ENCODE results near the gene CACNA2D3. TPM values are rescaled to one million over a fixed set of nuclear protein-coding genes. Genes with fewer than 3 reads are reported as not detected.

CACNA2D3 gene
- polyA plus RNA-seq, 12 donors: 1.3 to 4.9 (median 3.1) TPM; not detected in 2

DNA sequence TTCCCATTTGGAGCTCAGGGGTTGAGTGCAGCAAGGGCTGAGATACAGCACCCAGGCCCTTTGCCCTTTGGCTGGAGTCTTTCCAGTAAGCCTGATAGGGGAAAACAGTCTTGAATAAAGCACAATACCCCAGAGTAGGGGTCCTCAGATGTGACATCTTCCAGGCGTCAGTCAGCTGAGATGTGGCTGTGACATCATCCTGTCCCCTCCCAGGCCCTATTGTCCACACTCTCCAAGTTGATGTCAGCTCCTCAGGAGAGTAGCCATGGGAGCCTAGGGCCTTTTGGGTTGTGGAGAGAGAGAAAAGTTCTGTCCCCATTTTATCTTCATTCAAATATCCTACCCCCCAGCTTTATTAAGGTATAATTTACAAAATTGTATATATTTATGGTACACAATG is 92.5 kb downstream of the CACNA2D3 start:
- DNase-seq: no peak

DNA sequence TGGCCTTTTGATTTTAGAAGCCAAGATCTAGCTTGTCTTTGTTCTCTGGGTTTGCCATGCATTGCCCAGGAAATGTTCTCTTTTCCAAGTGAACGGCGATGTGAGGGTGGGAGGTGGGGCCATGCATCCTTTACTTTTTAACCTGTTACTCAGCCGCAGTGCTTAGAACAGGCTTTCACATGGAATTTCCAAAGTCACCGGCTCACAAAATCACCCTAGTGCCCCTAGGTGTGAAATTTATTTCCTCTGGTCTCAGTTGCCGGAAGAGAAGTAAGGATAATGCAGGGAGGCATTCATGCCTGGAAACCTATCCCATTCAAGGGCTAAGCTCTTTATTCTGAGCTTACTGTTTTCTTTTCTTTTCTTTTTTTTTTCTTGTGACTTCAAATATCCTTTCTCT is 93.2 kb downstream of the CACNA2D3 start:
- DNase-seq: no peak

GRCh38 chr3:54217828-54218227 is 95.5 kb downstream of the CACNA2D3 start:
- no peak for DNase-seq

DNA sequence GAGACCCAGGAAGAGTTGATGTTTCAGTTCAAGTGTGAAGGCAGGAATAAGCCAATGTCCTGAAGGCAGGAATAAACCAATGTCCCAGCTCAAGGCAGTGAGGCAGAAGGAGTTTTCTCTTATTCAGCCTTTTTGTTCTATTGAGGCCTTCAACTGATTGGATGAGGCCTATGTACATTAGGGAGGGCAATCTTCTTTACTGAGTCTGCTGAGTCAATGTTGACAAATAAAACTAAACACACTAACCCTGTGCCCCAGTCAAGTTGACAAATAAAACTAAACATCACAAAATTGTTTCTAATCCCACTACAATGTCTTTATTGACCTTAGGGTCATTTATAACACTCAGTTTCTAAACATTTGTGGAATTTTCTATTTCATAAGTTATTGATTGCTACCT is 100.0 kb downstream of the CACNA2D3 start:
- no peak for DNase-seq

GRCh38 chr3:54223063-54223462 is 100.7 kb downstream of the CACNA2D3 start:
- DNase-seq: no peak

DNA sequence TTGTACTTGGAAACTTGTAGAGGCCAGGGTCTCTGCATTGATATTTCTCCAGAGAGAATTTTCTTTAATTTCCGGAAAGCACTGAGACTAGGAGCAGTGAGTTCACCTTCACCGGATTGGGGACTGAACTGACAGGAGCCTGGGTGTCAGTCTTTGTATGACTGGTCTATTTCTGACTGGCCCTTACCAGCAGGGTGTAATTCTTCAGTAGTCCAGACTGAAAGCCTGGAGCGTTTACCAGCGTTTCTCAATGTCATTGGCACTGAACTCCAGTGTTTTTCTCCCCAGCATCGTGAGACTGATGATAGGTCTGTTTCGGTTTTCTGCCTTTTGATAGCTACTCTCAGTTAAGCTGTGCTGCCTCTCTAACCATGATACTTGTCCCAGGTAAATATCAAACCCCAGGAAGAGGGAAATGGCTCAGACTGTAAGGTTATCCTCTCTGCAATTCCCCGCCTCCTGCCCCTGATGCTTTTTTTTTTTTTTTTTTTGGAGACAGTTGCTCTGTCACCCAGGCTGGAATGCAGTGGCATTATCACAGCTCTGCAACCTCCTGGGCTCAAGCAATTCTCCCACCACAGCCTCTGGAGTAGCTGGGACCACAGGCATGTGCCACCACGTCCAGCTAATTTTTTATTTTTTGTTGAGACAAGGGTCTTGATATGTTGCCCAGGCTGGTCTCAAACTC is 103.6 kb downstream of the CACNA2D3 start:
- no peak for DNase-seq

DNA sequence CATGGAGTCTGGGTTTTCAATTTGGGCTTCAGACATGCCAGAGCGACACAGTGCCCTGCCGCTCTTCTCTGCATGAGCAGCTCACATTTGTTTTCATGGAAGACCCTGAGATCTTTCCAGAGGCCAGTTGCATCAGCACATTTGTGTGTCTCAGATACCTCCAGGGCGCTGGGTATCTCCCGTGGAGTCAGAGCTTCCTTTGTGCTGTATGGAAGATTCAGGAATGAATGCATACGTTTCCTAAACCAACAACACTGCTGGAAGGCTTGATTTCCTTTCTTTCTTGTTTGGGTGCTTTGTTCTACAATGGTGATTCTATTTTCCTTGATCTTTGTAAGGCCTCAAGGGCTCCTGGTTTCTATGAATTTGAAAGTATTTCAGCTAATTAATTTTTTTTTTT is 106.5 kb downstream of the CACNA2D3 start:
- DNase-seq: no peak

DNA sequence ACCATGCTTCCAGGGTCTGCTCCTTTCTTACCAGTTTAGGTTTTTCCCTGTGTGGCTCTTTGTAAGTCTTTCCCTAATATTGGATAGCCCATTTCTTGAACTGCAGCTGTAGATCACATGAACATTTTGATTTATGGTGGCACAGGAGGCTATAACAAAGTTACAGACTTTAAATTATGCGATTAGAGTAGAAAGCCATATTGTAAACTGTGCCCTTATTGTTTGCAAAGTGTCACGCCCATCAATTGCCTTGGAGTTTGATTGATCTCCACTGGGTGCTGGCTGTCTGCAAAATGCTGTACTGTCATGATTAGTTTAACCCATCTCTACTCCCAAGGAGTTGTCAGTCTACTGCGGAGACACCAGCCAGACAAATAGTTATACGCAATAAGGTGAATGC is 110.3 kb downstream of the CACNA2D3 start:
- DNase-seq: no peak

GRCh38 chr3:54235998-54236397 is 113.6 kb downstream of the CACNA2D3 start:
- no peak for DNase-seq

- no peak for DNase-seq
Measured at GRCh38 chr3:54237109-54237508, 114.8 kb downstream of the CACNA2D3 start.

GRCh38 chr3:54237788-54238502 is 115.6 kb downstream of the CACNA2D3 start:
- no peak for DNase-seq

GRCh38 chr3:54240309-54240708 is 118.0 kb downstream of the CACNA2D3 start:
- DNase-seq: no peak

DNA sequence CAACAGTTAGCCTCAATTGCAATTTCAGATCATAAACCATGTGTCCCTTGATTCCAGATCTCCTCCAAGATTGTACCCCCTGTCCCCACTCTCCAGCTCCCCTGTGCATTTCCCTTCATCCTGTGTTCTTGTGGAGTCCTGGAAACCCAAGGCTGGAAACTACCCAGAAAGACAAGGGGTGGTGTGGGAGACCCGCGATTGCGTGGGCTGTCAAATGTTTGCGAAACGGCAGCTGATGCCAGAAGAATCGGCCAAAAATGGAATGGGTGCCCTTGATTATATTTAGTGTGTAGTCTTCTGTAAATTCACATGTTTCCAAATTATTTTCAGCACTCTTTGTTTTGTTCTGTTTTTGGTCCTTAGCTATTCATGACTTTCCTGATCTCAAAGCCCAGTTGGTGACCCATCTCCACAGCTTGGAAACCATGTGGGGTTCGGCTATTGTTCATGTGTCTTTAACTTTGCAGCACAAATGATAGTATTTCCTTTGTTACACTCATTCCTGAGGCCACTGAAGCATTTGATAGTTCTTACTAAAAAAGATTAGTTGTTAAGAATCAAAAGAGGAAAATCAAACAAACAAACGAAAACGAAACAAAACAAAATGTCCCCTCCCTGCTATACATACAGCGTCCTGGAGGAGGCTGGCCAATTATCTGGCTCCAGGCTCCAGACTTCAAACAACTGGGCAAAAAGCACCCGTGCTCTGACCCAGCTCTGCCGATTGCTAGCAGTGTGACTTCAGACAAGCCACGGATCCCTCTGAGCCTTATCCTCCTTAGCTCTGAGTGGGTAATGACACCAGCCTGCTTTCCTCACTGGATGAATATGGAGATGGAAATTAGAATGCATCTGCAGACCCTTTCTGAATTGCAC is 120.9 kb downstream of the CACNA2D3 start:
- no peak for DNase-seq

GRCh38 chr3:54243960-54244682 is 121.8 kb downstream of the CACNA2D3 start:
- DNase-seq: no peak

GRCh38 chr3:54251705-54252104 is 129.4 kb downstream of the CACNA2D3 start:
- DNase-seq: no peak

GRCh38 chr3:54257125-54257720 is 134.9 kb downstream of the CACNA2D3 start:
- DNase-seq: no peak

DNA sequence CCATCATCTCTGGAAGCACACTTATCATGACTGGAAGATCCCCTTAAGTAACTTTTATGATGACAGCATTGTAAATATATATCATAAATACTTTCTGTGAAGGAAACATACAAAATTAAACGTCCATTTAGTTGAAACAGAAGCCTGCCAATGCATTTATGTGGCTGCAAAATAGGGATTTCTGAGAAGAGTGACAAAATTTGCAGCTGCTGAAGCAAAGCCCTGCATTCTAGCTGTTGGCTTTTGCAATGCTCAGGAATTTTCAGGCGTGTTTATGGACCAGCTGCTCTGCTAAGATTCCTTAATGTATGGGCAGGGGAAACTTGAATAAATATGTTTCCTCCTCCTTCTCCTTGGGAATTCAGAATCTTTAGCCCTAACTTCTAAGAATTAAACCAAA is 137.3 kb downstream of the CACNA2D3 start:
- DNase-seq: no peak

GRCh38 chr3:54261141-54261540 is 138.8 kb downstream of the CACNA2D3 start:
- DNase-seq: peak; percentile 71

- no peak for DNase-seq
Measured at GRCh38 chr3:54262541-54262940, 140.2 kb downstream of the CACNA2D3 start.

GRCh38 chr3:54262946-54263345 is 140.6 kb downstream of the CACNA2D3 start:
- DNase-seq: no peak

GRCh38 chr3:54264050-54264449 is 141.7 kb downstream of the CACNA2D3 start:
- no peak for DNase-seq

All from muscle of arm (tissue), 12 donors.